HT-29 (cell line): ENCODE results near the gene IQSEC1. TPM values are rescaled to one million over a fixed set of nuclear protein-coding genes. Genes with fewer than 3 reads are reported as not detected.

Experiments used
- DNase-seq: peaks from one replicate; pipeline ENCODE4 v3.0.0-alpha.2; 2015; ENCODE audit warnings: low spot score
- total RNA-seq: library from RNA; depleted of rRNA; stranded (reverse); fragments of >200 nt; shearing (Covaris generic); gene quantifications from 2 replicates; pipeline ENCODE4 v1.2.3, GENCODE V29; 2014

Gene IQSEC1
- total RNA-seq, 1 experiment from 2014 or later: 4.8 TPM

DNA sequence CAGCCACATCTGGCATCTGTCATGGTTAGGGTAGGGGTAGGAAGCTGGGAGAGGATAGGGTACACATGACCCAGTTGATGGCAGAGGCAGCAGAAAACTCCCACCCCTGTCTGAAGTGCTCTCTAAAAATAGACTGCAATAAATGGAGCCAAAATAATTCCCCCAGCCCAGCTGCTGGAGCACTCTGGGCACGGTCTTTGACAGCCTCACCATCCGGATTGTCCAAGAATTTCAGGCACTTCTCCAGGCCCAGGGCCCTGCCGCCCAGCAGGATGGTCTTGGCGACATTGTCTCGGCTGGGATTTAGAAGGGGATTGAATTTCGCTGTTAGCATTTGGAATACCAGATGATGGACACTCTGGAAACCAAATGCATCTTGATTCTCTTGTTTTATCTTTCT, 103.7 kb downstream of the IQSEC1 start:
- DNase-seq: no peak

DNA sequence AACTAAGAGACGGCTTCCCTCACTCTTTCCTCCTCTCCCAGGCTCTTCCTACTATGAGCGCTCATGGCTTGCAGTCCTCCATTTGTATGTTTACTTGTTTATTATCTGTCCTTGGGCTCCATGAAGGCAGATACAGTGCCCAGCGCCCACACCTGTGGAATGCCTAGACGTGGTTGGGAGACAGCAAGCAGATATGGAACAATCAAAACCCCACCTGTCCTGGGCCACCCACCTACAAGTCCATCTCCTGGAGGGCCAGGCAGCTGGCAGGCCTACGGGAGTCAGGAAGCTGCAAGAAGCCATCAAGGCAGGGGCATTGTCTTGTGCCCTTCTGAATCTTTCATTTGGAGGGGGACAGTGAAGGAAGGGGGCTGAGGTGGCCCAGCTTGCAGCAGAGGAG, 104.7 kb downstream of the IQSEC1 start:
- DNase-seq: no peak

DNA sequence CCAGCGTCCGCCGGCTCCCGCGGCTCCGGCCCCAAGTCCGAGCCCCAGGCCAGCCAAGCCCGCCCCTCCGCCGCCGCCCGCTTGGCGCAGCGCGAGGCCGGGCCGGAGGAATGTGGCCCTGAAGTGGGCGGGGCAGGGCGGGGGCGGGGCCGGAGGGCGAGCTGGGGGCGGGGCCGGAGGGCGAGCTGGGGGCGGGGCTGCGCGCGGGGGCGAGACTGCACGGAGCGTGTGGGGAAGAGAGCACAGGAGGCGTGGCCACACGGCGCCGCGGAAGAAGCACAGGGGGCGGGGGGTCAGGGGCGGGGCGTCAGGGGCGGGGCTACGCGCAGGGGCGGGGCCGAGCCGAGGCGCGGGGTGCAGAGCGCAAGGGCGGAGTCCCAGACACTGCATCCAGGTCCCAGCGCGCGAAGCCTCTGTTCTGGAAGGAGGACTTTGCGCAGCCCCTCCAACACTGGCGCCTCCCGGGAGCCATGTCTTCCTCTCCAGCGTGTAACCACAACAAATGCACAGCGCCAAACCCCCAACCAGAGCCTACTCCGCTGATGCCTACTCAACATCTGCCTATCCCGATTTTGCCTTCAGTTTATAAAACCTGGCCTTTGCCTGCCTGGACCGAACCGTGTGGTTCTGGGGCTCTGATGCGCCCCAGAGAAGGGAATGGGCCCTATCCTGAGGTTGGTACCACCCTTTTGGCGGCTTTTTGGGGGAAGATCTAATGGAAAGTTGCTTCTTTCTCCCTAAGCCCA, 105.5 kb downstream of the IQSEC1 start:
- DNase-seq: peak; percentile 61

DNA sequence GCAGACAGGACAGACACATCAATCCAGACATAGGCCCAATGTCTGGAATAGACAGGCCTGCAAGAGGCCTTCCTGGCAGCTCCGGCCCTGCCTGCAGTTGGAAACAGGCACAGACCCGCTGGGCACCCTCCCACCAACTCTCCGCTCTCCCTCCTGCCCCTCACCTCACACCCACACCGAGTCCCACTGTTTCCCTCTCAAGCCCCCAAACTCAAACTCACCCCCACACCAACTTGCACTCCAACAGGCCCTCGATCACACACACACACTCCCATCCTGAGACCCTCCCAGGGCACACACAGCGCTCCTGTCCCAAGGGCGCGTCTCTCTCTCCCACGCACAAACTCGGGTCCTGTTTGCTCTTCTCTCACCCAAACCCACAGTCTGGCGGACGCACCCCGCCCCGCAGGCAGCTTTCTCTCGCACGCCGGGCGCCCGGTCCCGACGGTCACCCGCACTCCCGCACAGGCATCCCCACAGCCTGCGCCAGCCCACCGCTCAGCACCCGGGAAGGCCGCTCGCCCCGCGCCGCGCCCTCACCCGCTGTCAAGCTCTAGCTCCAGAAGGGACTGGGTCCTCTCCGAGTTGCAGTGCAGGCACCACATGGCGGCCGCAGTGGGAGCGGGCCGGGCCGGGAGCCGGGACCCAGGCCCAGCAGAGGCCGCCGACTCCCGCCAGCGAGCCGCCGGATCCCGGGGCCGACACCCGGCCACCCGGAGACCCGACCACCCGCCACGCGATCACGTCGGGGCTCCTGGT, 106.2 kb downstream of the IQSEC1 start:
- DNase-seq: no peak

DNA sequence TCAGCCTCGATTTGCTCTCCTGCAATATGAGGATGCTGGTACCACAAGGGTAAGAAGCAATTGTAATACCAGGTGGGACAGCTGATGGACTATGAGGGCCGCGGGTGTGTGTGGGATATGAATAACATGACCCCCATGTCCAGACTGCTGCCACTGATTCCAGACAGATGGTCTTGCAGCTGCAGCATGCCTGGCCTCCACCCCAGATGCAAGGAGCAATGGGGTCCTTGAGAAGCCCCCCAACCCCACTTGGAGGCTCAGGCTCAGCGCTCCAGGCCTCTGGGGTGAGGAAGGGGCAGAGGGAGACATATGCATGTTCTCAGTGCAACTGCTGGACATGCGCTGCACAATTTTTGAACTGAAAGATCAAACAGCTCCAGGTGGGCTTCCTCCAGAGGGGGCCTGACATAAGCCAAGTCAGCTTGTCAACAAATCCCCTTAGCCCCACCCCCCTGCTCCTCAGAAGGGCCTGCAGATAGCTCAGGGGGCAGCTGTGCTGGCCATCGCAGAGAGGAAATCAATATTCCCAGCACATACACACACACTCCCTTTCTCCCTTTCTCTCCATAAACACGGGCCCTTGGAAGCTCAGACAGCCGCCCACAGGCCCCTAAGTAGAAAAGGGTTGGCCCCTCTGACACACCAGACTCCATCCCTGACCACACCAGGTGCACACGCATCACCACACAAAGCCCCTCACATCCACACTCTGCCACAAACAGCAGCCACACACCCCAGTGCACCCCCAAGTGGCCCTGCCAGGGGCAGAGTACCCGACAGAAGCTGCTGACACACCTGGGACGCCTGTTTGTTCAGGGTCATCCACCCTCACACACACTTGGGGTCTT, 107.0 kb downstream of the IQSEC1 start:
- no peak for DNase-seq

DNA sequence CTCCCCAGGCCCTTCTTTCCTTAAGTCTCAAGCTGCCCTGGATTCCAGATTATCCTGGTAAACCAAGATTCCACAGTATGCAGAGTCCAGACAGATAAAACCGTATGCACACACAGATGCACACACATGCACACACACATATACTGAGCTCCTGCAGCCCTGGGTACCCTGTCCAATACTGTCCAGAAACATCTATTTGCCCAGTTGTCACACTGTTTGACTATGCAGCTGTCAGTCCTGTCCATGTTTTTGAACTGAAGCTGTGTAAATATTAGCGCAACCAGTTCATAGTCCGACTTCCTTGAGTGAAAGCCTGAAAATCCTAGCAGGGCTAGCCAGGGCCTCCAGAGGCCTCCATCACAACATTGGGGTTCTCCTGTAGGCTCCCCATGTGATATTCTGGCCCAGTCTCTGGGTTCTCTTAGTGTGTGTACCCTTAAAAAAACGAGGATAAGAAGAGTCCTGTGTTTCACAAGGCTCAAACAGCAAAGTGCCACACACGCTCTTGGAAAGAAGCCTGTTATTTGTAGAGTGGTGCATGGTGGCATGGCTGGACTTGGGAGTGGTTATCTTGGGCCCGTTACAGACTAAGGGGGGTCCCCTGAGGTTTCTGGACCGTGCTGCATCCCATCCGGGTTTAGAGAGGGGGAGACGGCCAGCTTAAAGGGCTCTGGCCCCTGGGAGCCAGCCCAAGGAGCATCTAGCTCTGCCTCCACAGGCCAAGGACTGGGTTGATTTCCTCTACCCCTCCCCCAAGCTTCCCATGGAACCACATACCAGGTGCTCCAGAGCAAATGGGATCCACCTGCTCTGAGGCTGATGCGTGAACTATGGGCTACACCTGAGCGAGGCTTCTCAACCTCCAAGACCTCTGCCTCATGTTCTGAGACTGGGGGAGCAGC, 108.3 kb downstream of the IQSEC1 start:
- DNase-seq: peak; percentile 30

DNA sequence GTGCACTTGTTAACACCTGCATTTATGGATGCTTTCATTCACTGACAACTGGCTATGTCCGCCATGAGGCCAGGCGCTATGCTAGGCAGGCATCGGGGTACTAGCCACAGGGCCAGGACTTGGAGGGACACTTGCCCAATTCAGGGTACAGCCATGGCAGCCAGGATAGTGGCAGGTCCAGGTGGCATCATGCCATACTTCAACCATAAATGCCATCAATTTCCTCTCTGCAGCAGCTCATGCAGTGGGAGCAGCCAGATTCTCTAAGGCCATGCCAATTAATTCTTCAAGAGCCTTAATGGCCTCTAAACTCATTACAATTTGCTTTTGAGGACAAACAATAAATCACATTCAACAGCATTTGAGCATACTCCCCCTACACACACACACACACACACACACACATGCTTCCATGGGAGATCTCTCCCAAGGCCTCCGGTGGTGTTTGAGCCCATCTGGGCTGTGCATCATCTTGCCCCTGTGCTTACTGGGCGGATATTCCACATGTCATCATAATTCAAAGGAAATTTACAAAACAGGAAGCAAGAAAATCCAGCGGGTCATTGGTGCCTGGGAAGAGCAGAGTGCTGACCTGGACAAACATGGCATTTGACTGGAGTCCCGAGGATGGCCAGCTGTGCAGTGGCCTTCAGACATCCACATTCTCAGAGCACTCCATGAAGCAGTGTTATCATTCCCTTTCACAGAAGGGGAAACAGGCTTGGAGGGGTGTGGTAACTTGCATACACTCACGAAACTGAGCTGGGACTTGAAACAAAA, 109.1 kb downstream of the IQSEC1 start:
- no peak for DNase-seq

DNA sequence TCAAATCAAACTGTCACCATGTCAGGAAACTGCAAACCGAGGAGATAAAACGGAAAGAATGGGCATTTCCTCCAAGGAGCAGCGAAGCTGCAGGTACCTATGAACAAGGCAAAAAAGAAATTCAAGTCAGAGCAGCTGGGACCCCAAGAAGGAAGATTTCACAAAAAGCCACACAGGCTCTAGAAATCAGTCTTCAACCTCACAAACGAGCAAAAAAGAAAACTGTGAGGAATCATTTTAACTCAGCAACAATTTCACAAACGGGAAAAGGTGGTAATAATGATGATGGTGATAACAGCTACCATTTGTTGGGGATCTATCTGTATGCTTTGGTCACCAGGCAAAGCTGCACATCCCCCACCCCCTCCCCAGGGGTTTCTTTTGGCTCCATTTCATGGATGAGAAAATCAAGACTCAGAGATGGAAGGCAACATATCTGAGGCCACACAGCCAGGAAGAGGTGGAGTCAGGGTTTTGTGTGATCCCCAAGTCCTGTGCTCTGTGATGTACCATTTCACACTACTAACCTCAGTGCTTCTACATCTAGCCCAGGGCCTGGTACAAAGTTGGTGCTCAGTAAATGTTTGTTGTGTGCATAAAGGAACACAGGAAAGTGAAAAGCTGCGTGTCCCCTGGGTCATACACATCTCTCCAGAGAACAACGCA, 109.9 kb downstream of the IQSEC1 start:
- DNase-seq: no peak

DNA sequence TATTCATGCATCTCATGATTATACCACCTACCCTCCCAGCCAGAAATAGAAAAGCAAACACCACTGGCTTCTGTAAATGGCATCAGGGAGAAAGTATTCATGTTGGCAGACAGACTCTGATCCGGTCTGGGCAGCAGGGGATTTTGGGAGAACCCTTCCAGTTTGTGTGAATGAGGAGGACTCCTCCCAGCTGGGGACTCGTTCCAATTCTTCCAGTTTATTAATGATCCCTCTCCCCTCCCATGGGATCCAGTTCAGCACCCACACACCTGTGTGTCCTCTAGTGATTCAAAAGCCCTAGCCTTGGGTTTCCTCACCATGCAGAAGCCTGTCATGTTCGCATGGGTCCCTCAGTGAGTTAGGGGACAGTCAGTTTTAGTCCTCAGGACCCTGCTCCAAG, 110.9 kb downstream of the IQSEC1 start:
- no peak for DNase-seq

DNA sequence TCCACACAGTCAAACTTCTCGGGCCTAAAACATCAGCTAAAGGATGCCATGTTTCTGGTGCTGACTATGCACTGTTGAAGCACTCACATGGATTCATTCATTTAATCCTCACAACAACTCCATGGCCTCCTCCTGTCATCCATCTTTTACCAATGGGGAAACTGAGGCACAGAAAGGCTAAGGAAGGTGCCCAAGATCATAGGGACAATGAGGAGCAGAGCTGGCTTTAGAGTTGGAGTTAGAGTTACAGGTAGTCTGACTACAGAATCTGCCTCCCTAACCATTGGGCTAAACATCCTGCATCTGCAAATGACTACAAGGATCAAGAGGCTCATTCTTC, 111.6 kb downstream of the IQSEC1 start:
- no peak for DNase-seq

DNA sequence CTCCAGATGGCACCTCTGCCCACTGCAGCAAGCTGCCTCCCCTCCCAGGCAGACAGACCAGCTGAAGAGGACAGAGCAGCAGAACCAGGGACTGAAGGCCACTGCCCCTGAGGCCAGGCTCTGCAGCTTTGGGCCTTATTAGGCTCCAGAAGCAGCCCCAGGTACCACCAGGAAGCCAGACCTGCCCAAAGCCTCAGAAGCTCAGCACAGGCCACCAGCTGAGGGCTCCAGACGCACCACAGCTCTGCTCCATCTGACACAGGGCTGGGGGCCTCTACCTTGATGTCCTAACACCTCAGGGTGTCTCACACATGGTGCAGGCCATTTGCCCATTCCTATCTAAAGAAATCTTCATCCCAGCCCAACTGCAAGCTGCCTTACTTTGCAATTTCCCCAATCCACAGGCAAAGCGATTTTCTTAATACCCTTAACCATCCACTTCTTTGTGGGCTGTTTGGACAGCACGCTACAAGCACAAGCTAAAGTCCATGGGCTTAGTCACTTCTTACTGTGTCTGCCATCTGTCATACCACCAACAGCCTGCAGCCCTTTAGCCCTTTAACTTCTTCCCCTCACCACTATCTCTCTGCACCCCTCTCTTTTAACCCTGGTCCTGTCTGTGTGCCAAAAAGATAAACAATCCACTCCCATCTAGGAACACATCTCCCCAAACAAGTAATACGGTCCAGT, 112.1 kb downstream of the IQSEC1 start:
- no peak for DNase-seq

DNA sequence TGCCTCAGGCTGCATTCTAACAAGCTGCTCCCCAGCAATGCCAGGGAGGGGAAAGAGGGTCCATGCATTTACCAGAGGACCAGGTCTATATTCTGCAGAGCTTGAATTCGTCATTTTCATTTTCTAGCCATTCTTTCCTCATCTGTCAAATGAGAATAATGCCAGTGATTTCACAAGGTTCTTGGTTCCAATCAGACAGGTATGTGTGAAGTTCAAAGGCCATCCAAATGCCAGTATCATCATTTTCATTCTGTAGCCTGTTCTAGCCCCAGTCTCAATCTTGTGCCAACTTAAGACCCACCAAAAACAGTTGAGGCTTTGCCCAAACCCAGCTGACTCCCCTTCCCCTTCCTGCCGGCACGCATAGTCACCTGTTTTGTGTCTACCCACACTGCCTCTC, 112.7 kb downstream of the IQSEC1 start:
- no peak for DNase-seq

DNA sequence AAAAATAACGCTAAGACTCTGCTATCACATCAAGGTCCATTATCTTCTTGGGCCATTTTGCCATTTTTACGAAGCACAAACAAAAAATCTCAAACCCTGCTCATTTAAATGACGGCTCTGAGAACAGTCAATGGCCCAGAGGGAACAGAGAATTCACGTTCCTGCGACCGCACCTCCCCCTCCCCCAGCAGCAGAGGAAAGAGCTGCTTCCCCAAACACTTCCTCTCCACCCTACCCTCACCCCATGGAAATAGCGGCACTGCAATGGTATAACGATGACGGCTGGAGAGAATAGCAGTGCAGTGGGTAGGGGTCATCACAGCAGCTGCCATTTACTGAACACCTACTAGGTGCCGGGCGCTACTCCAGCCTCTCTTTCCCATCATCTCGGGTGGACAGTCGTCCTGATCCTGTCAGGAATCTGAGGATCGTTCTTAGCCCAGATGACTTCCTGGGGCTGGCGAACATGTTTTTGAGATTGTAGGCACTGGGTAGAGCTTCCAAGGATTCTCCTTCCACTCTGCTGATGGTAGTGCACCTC, 113.3 kb downstream of the IQSEC1 start:
- DNase-seq: no peak

DNA sequence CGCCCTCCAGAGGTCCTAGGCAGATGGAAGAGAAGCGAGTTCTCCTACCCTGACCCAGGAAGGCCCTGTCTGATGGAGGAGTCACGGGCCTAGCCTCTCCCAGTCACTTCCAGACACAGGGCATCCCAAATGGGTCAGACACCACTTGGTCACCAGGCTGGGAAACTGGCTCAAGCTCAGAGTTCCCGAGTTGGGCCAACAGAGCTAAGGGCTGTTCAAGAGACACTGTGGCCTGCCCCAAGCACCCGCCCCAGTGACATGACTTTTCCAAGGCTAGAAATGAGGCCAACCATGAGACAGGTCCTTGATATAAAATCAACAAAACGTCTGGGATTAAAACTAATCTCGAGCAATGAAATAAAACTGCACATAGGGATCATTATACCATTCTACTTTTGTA, 113.8 kb downstream of the IQSEC1 start:
- no peak for DNase-seq

DNA sequence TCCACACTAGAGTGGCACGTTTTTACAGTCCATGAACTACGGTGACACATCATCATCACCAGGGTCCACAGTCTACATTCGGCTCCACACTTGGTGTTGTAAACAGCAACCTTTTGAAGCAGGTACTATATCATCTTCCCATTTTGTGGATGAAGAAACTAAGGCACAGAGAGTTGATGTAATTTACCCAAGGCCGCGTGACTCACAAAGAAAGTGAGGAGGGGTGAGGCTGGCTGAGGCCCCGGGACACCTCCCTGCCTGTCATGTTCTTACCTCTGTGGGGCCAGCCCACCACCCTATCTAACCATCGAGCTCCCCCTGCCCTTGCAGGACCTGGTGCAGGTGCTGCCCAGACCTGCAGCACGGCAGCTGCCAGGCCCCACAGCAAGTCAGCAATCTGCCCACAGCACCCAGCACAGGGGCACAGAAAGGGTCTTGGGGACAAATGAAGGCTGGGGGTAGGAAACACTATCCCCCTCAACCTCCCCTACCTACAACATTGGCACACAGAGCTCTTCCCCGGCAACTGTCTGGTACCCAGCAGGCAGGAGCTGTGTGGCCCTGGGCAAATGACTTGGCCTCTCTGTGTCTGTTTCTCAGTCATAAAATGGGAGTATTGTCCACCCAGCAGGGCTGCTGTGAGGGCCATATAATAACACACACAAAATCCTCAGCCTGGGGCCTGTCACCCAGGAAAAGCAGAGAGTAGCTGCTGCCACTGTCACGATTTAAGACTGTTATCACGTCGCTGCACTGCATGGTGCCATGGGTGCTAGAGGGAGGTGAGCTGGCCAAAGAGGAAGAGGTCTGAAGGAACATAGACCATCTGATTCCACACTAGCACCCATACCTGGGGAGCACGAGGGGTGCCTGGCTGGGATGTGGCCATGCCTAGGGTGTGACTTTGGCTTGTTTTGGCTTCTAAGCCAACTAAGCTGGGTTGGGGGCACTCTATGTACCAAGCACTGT, 115.1 kb downstream of the IQSEC1 start:
- no peak for DNase-seq

DNA sequence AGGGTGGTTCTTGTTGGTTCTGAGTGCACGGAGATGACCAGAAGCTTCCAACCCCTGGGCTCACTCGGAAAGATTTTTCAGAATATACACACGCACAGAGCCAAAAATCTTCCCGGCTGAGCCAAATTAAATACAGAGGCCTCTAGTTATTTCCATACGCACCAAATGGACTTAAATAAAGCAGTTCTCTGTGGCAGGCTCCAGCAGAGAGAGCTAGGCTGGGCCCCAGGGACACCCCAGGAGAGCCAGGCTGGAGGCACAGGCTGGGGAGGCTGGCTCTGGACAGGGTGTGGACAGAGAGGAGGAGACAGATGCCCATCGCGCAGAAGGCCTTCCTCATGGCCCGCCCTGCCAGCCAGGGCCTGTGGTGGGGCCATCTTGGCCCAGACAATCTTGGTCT, 115.9 kb downstream of the IQSEC1 start:
- no peak for DNase-seq

DNA sequence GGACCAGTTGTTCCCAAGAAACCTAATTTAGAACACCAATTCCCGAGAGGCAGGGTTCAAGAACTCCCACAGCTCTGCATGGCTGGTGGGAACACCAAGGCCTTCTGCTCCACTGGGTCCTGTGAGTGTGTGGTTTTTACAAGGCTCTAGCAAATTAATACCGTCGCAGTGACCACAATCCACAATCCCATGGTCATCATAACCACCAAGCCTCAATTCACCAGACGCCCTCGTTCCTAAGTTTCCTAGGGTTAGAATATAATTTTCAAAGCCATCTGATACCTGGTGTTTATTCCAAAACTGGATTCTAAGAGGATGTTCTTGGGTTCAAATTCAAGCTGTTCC, 116.9 kb downstream of the IQSEC1 start:
- DNase-seq: no peak
